ENCODE measurements around the gene PRKN. TPM values are rescaled to one million over a fixed set of nuclear protein-coding genes. Genes with fewer than 3 reads are reported as not detected.

Gene PRKN
- total RNA-seq, 4 donors from 2014 or later, result 5.5 to 17.9 (median 6.8) TPM

DNA sequence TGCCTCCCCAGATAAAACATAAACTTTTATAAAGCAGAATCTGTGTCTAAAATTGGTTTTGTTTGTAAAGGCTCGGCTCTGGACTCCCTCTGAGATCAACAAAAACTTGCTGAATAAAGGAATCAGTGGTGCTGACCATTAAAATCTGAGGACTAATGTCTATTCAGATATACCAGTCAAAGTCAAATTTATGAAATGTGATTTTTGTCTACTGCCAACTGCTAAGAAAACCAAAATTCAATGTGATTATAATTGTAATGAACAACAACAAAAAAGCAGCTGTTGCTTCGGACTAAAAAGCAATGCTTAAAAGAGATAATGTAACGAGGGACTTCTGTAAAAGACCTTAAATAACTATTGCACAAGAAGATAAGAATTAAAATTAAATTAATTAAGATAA, 26.6 kb downstream of the PRKN start:
- DNase-seq (ENCODE audit: low spot score in 2 of 2), result no peak
- WGBS, 2 donors, result 74 to 79% methylated on average over 3 of the region's 3 CpGs
- no peak overlapping the region for H3K27ac ChIP-seq
- H3K9me3 ChIP-seq, result no peaks in the 10 kb centered on the region
- H3K4me3 ChIP-seq, result no peak overlapping the region
- H3K36me3 ChIP-seq, result no peaks in the 10 kb centered on the region
- H3K4me1 ChIP-seq, result peaks cover 0 to 4% (median 0%) of the 10 kb centered on the region in 4 donors
- TF ChIP-seq, protein P1, sequence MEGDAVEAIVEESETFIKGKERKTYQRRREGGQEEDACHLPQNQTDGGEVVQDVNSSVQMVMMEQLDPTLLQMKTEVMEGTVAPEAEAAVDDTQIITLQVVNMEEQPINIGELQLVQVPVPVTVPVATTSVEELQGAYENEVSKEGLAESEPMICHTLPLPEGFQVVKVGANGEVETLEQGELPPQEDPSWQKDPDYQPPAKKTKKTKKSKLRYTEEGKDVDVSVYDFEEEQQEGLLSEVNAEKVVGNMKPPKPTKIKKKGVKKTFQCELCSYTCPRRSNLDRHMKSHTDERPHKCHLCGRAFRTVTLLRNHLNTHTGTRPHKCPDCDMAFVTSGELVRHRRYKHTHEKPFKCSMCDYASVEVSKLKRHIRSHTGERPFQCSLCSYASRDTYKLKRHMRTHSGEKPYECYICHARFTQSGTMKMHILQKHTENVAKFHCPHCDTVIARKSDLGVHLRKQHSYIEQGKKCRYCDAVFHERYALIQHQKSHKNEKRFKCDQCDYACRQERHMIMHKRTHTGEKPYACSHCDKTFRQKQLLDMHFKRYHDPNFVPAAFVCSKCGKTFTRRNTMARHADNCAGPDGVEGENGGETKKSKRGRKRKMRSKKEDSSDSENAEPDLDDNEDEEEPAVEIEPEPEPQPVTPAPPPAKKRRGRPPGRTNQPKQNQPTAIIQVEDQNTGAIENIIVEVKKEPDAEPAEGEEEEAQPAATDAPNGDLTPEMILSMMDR (IDR thresholded peaks at IDR 0.05), result no peak
- no peak for TF ChIP-seq EP300 (IDR thresholded peaks at IDR 0.05)
- H3K27me3 ChIP-seq, result no peaks in the 10 kb centered on the region

DNA sequence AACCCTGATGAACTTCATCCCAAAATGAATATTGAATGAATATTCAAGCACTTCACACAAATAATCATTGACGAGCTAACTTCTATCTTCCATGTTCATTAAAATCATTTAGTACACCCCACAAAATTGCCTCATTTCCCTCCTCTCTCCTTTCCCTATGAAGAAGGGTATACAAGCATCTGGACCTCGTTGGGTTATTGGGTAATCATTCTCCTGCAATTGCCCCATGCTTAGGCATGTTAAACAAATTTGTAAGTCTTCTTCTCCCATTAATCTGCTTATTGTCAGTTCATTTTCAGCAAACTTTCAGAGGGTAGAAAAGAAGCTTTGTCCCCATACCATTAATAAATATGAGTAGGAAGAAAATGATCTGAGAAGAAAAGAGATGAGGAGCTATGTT, 27.6 kb downstream of the PRKN start:
- no peak for TF ChIP-seq POLR2A (IDR thresholded peaks at IDR 0.05)
- TF ChIP-seq, protein P1 (IDR thresholded peaks at IDR 0.05), result no peak
- no peak for TF ChIP-seq EP300 (IDR thresholded peaks at IDR 0.05)
- 79% methylated on average over 2 of the region's 2 CpGs for WGBS, 2 donors
- no peak overlapping the region for H3K27ac ChIP-seq

DNA sequence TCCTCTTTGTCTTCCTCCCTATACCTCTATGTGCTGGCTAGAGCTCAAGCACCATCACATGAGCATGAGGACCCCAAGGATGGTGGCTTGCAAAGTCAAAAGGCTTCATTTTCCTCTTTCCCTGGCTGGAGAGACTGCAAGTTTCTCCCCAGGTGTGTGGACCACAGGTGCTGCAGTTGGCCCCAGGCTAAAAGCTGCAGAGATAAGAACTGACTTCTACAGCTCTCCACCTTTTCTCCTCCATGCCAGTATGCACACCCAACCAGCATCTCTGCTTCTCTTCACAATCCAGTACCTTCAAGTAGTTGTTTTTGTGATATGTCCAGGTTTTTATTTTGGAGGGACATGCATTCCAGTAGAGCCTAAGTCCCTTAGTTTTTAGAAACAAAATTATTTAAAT, 29.1 kb downstream of the PRKN start:
- Histone ChIP-seq H3K9me3 (no peaks in the 10 kb centered on the region), H3K36me3 (no peaks in the 10 kb centered on the region), H3K4me3 (no peak overlapping the region), H3K27me3 (no peaks in the 10 kb centered on the region), H3K4me1 (no peaks in the 10 kb centered on the region), H3K27ac (no peak overlapping the region)
- DNase-seq (ENCODE audit: low spot score in 2 of 2), result no peak
- TF ChIP-seq POLR2A (IDR thresholded peaks at IDR 0.05) (no peak), EP300 (IDR thresholded peaks at IDR 0.05) (no peak)
- TF ChIP-seq, protein P1 (IDR thresholded peaks at IDR 0.05), result no peak

More for the DNA sequence above, 27.6 kb downstream of the PRKN start:
- Histone ChIP-seq H3K4me1 (no peaks in the 10 kb centered on the region), H3K27me3 (no peaks in the 10 kb centered on the region), H3K9me3 (no peaks in the 10 kb centered on the region), H3K36me3 (no peaks in the 10 kb centered on the region), H3K4me3 (no peak overlapping the region)
- no peak for DNase-seq (ENCODE audit: low spot score in 2 of 2)

DNA sequence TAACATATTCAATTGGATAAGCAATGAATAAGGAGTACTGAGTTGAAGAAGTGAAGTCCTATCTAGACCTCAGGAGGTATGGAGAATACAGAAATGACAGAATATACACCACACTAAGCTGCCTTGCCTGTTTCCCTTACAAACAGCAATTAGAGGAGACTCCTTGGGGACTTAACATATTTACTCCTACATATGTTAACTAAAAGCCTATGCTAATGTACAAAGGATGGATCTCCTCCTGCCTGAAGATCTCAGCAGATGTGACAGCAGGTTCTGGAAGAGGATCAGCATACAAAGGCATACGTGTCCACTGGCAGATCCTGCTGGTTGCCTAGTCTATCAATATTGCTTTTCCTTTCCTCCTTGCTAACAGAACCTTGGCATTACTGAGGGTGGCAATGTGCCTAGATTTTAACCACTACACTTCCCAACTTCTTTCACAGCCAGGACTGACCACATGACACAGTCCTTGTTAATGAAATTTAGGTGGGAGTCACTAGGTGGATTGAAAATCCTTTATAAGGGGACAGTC, 29.6 kb downstream of the PRKN start:
- TF ChIP-seq POLR2A (IDR thresholded peaks at IDR 0.05), result no peak
- TF ChIP-seq, protein P1 (IDR thresholded peaks at IDR 0.05), result no peak
- no peak for TF ChIP-seq EP300 (IDR thresholded peaks at IDR 0.05)
- H3K36me3 ChIP-seq, result no peaks in the 10 kb centered on the region
- DNase-seq (ENCODE audit: low spot score in 2 of 2), result no peak
- H3K4me1 ChIP-seq, result no peaks in the 10 kb centered on the region
- WGBS, 2 donors, result 78 to 84% methylated on average over 1 of the region's 1 CpG
- H3K27me3 ChIP-seq, result no peaks in the 10 kb centered on the region
- no peak overlapping the region for H3K4me3 ChIP-seq
- H3K27ac ChIP-seq, result no peak overlapping the region
- no peaks in the 10 kb centered on the region for H3K9me3 ChIP-seq

DNA sequence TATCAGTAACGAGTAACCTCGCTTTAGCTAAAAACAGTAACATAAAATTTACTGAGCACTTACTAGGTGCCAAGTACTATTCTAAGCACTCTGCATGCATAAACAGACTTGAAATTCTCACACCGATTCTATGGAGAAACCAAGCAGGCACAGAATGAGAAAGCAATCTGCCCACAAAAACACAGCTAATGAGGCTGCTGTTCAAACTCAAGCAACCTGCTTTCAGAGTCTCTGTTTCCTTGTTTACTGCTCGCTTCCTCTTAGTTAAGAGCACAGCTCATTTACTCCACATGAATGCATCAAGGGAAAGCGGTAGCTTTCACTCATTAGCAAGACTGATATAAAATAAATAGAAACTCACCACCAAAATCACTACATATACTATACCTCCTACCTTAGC, 37.4 kb downstream of the PRKN start:
- Histone ChIP-seq H3K36me3 (no peaks in the 10 kb centered on the region), H3K27me3 (no peaks in the 10 kb centered on the region), H3K9me3 (no peaks in the 10 kb centered on the region), H3K4me1 (no peaks in the 10 kb centered on the region), H3K27ac (no peak overlapping the region), H3K4me3 (no peak overlapping the region)
- TF ChIP-seq, protein P1 (IDR thresholded peaks at IDR 0.05), result no peak
- no peak for TF ChIP-seq EP300 (IDR thresholded peaks at IDR 0.05)
- no peak for TF ChIP-seq POLR2A (IDR thresholded peaks at IDR 0.05)
- no peak for DNase-seq (ENCODE audit: low spot score in 2 of 2)
- 71% methylated on average over 5 of the region's 5 CpGs for WGBS, 2 donors

All from tibial nerve (tissue), 4 donors.